ENCODE data around the gene RIPOR1. TPM values are rescaled to one million over a fixed set of nuclear protein-coding genes. Genes with fewer than 3 reads are reported as not detected.

RIPOR1 gene
- total and polyA plus RNA-seq, 2 experiments from 2014 or later, result 7.6 to 22.4 TPM

DNA sequence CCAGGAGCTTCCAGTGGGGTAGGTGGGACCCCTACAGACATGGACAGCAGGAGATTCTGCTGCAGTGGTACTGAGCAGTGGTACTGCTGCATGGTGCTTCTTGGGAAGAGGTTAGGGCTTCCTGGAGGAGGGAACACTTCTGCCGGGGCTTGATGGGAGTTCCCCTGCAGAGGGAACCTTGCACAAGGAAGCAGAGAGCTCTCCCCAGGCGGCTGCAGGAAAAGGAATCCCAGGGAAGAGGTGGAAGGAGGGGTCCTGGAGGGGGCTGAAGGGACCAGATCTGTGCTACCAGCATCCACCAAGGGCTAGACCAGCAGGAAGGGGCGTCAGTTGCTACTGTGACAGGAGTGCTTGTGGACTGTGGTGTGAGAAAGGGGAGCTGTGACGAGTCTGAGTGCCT is 10.6 kb downstream of the RIPOR1 start:
- no peaks in the 10 kb centered on the region; the same call in 1 of the 2 replicates for H4K20me1 ChIP-seq (replicated peaks; ENCODE audit: insufficient read depth)
- no peak overlapping the region for H3K27ac ChIP-seq (ENCODE audit: low read depth)
- no peak for ATAC-seq
- Mint-ChIP-seq H3K9me3 (no peaks in the 10 kb centered on the region; the same call in 2 of the 3 replicates), H3K4me3 (peak overlapping the region; percentile 59), H3K27ac (no peak overlapping the region), H3K36me3 (ENCODE audit: low read depth) (peaks cover 12% of the 10 kb centered on the region), H3K4me1 (peaks cover 21% of the 10 kb centered on the region), H3K27me3 (ENCODE audit: insufficient read depth, low read depth, poor library complexity) (peaks cover 76% of the 10 kb centered on the region)
- no peaks in the 10 kb centered on the region for H3K79me2 ChIP-seq (replicated peaks; ENCODE audit: insufficient read depth)
- H3K27me3 ChIP-seq (ENCODE audit: insufficient read depth), result peaks cover 74% of the 10 kb centered on the region
- H3K4me3 ChIP-seq, result peak overlapping the region; percentile 77; the same call in 1 of the 2 replicates
- no peaks in the 10 kb centered on the region for H3K9me2 ChIP-seq (ENCODE audit: insufficient read depth)
- H3K4me2 ChIP-seq, result peak overlapping the region; percentile 90
- H2AFZ ChIP-seq, result no peak overlapping the region
- peak; percentile 24 for DNase-seq (ENCODE audit: low spot score)
- TF ChIP-seq, protein P1, sequence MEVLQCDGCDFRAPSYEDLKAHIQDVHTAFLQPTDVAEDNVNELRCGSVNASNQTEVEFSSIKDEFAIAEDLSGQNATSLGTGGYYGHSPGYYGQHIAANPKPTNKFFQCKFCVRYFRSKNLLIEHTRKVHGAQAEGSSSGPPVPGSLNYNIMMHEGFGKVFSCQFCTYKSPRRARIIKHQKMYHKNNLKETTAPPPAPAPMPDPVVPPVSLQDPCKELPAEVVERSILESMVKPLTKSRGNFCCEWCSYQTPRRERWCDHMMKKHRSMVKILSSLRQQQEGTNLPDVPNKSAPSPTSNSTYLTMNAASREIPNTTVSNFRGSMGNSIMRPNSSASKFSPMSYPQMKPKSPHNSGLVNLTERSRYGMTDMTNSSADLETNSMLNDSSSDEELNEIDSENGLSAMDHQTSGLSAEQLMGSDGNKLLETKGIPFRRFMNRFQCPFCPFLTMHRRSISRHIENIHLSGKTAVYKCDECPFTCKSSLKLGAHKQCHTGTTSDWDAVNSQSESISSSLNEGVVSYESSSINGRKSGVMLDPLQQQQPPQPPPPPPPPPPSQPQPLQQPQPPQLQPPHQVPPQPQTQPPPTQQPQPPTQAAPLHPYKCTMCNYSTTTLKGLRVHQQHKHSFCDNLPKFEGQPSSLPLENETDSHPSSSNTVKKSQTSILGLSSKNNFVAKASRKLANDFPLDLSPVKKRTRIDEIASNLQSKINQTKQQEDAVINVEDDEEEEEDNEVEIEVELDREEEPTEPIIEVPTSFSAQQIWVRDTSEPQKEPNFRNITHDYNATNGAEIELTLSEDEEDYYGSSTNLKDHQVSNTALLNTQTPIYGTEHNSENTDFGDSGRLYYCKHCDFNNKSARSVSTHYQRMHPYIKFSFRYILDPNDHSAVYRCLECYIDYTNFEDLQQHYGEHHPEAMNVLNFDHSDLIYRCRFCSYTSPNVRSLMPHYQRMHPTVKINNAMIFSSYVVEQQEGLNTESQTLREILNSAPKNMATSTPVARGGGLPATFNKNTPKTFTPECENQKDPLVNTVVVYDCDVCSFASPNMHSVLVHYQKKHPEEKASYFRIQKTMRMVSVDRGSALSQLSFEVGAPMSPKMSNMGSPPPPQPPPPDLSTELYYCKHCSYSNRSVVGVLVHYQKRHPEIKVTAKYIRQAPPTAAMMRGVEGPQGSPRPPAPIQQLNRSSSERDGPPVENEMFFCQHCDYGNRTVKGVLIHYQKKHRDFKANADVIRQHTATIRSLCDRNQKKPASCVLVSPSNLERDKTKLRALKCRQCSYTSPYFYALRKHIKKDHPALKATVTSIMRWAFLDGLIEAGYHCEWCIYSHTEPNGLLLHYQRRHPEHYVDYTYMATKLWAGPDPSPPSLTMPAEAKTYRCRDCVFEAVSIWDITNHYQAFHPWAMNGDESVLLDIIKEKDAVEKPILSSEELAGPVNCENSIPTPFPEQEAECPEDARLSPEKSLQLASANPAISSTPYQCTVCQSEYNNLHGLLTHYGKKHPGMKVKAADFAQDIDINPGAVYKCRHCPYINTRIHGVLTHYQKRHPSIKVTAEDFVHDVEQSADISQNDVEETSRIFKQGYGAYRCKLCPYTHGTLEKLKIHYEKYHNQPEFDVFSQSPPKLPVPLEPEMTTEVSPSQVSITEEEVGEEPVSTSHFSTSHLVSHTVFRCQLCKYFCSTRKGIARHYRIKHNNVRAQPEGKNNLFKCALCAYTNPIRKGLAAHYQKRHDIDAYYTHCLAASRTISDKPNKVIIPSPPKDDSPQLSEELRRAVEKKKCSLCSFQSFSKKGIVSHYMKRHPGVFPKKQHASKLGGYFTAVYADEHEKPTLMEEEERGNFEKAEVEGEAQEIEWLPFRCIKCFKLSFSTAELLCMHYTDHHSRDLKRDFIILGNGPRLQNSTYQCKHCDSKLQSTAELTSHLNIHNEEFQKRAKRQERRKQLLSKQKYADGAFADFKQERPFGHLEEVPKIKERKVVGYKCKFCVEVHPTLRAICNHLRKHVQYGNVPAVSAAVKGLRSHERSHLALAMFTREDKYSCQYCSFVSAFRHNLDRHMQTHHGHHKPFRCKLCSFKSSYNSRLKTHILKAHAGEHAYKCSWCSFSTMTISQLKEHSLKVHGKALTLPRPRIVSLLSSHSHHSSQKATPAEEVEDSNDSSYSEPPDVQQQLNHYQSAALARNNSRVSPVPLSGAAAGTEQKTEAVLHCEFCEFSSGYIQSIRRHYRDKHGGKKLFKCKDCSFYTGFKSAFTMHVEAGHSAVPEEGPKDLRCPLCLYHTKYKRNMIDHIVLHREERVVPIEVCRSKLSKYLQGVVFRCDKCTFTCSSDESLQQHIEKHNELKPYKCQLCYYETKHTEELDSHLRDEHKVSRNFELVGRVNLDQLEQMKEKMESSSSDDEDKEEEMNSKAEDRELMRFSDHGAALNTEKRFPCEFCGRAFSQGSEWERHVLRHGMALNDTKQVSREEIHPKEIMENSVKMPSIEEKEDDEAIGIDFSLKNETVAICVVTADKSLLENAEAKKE (CRISPR knock-in tag; IDR thresholded peaks at IDR 0.05), result no peak
- TF ChIP-seq, protein P2, sequence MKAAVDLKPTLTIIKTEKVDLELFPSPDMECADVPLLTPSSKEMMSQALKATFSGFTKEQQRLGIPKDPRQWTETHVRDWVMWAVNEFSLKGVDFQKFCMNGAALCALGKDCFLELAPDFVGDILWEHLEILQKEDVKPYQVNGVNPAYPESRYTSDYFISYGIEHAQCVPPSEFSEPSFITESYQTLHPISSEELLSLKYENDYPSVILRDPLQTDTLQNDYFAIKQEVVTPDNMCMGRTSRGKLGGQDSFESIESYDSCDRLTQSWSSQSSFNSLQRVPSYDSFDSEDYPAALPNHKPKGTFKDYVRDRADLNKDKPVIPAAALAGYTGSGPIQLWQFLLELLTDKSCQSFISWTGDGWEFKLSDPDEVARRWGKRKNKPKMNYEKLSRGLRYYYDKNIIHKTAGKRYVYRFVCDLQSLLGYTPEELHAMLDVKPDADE (IDR thresholded peaks at IDR 0.05), result no peak
- TF ChIP-seq ZNF331 (CRISPR knock-in tag; IDR thresholded peaks at IDR 0.05; ENCODE audit: low read depth) (no peak), ZNF114 (CRISPR knock-in tag; IDR thresholded peaks at IDR 0.05) (no peak), CREB1 (CRISPR knock-in tag; IDR thresholded peaks at IDR 0.05; ENCODE audit: low read depth) (no peak), POLR2AphosphoS5 (IDR thresholded peaks at IDR 0.05; ENCODE audit: low read depth) (no peak), EZH2 (IDR thresholded peaks at IDR 0.05; ENCODE audit: low read depth, unreplicated experiment) (no peak)
- TF ChIP-seq, protein P3, sequence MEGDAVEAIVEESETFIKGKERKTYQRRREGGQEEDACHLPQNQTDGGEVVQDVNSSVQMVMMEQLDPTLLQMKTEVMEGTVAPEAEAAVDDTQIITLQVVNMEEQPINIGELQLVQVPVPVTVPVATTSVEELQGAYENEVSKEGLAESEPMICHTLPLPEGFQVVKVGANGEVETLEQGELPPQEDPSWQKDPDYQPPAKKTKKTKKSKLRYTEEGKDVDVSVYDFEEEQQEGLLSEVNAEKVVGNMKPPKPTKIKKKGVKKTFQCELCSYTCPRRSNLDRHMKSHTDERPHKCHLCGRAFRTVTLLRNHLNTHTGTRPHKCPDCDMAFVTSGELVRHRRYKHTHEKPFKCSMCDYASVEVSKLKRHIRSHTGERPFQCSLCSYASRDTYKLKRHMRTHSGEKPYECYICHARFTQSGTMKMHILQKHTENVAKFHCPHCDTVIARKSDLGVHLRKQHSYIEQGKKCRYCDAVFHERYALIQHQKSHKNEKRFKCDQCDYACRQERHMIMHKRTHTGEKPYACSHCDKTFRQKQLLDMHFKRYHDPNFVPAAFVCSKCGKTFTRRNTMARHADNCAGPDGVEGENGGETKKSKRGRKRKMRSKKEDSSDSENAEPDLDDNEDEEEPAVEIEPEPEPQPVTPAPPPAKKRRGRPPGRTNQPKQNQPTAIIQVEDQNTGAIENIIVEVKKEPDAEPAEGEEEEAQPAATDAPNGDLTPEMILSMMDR (conservative IDR thresholded peaks at IDR 0.05; ENCODE audit: low read depth in 2 of 2), result no peak
- 0 out of 2 replicates have a peak, but pooled peaks cover 3% of the 10 kb centered on the region for H3F3A ChIP-seq (replicated peaks; ENCODE audit: low read depth)
- no peaks in the 10 kb centered on the region; the same call in 1 of the 2 replicates for H3K4me1 ChIP-seq (ENCODE audit: insufficient read depth)
- no peaks in the 10 kb centered on the region for H3K36me3 ChIP-seq (ENCODE audit: insufficient read depth)

Measured in GM23338 (cell line).